Keratinocyte (primary cell): Measurements from ENCODE around the gene TPGS1. TPM values are rescaled to one million over a fixed set of nuclear protein-coding genes. Genes with fewer than 3 reads are reported as not detected.
A peak's percentile ranks its signal among the peaks of the same experiment; 100 is the strongest.

Experiments
- DNase-seq: peaks from one replicate; pipeline ENCODE4 v3.0.0-alpha.2; 2011; ENCODE audit warnings: low read depth, missing footprints, low spot score
- FAIRE-seq: peaks from 2 replicates; lab custom pipeline; 2011; peaks lifted over from hg19 to GRCh38; lab: Jason Lieb, UNC
- H2AFZ ChIP-seq: 2 replicates; pipeline ENCODE4 v1.6.0; 2012; ENCODE audit warnings: low read length, control low read depth, inconsistent platforms; ENCODE audit not compliant: control insufficient read depth
- H3K27ac ChIP-seq: 2 replicates; pipeline ENCODE4 v1.5.1; 2011; ENCODE audit warnings: low read length; ENCODE audit not compliant: control insufficient read depth, insufficient read depth
- H3K27me3 ChIP-seq: 3 replicates; pipeline ENCODE4 v1.6.0; 2011; ENCODE audit warnings: low read length; ENCODE audit not compliant: control insufficient read depth, insufficient read depth; ENCODE audit errors: extremely low read depth
- H3K36me3 ChIP-seq, 2 experiments: 2 replicates in 1 of 2; 3 replicates in 1 of 2; pipeline ENCODE4 v1.5.1; 2011; ENCODE audit warnings: low read length in 2 of 2, mild to moderate bottlenecking in 1 of 2; ENCODE audit not compliant: control insufficient read depth in 2 of 2, insufficient read depth in 2 of 2; ENCODE audit errors: extremely low read depth in 1 of 2
- H3K4me1 ChIP-seq: 3 replicates; pipeline ENCODE4 v1.5.1; 2011; ENCODE audit warnings: low read length; ENCODE audit not compliant: control insufficient read depth, insufficient read depth; ENCODE audit errors: extremely low read depth
- H3K4me2 ChIP-seq: 3 replicates; pipeline ENCODE4 v1.6.0; 2011; ENCODE audit warnings: low read depth, low read length; ENCODE audit not compliant: control insufficient read depth, insufficient read depth; ENCODE audit errors: extremely low read depth
- H3K4me3 ChIP-seq, 3 experiments: fragments of 200-600 bp in 1 of 3; sonication (generic) in 1 of 3; 2 replicates in 2 of 3; 3 replicates in 1 of 3; pipeline ENCODE4 v1.5.1; 2011 to 2016; ENCODE audit warnings: low read length in 3 of 3, mild to moderate bottlenecking in 3 of 3, control low read depth in 2 of 3, inconsistent platforms in 1 of 3, low read depth in 1 of 3, mixed read lengths in 1 of 3, mixed run types in 1 of 3, moderate library complexity in 1 of 3; ENCODE audit not compliant: control insufficient read depth in 2 of 3, insufficient read depth in 2 of 3; ENCODE audit errors: extremely low read depth in 1 of 3
- H3K79me2 ChIP-seq: 2 replicates; pipeline ENCODE4 v1.6.0; 2012; ENCODE audit warnings: low read length; ENCODE audit not compliant: control insufficient read depth, insufficient read depth
- H3K9ac ChIP-seq: 3 replicates; pipeline ENCODE4 v1.6.0; 2011; ENCODE audit warnings: low read length; ENCODE audit not compliant: control insufficient read depth, insufficient read depth; ENCODE audit errors: extremely low read depth
- H3K9me1 ChIP-seq: 3 replicates; pipeline ENCODE4 v1.6.0; 2011; ENCODE audit warnings: low read length; ENCODE audit not compliant: control insufficient read depth, insufficient read depth; ENCODE audit errors: extremely low read depth
- H3K9me3 ChIP-seq: 2 replicates; pipeline ENCODE4 v1.5.1; 2012; ENCODE audit warnings: low read depth, low read length; ENCODE audit not compliant: control insufficient read depth
- H4K20me1 ChIP-seq: 3 replicates; pipeline ENCODE4 v1.6.0; 2011; ENCODE audit warnings: low read length; ENCODE audit not compliant: control insufficient read depth, insufficient read depth; ENCODE audit errors: extremely low read depth
- CTCF ChIP-seq, 3 experiments: IDR thresholded peaks in 1 of 3; conservative IDR thresholded peaks in 1 of 3; optimal IDR thresholded peaks in 1 of 3; 2 replicates in 2 of 3; 3 replicates in 1 of 3; pipeline versions ENCODE3 to v1.5.1; 2011; ENCODE audit warnings: low read length in 3 of 3, mild to moderate bottlenecking in 3 of 3, moderate library complexity in 2 of 3, control low read depth in 1 of 3, inconsistent platforms in 1 of 3; ENCODE audit not compliant: insufficient read depth in 2 of 3; ENCODE audit errors: extremely low read depth in 1 of 3
- EZH2 ChIP-seq: IDR thresholded peaks from one replicate; pipeline ENCODE4 v1.6.1; 2012; ENCODE audit warnings: inconsistent platforms, mild to moderate bottlenecking, low read length, moderate library complexity
- dilution Hi-C: fragments of 300-500 bp; cut with MboI; formaldehyde crosslinking; loops from one replicate; pipeline ENCODE4 v1.7.0; 2020; ENCODE audit warnings: low sequenced_read_pairs; ENCODE audit not compliant: extremely low pct_ligation_motif_present
- polyA plus RNA-seq, 5 experiments: library from polyadenylated mRNA; depleted of rRNA in 3 of 5; stranded (reverse) in 3 of 5; stranded (forward) in 1 of 5; unstranded in 1 of 5; fragments of >200 nt; gene quantifications; 1 replicate in 1 of 5; 2 replicates in 3 of 5; 3 replicates in 1 of 5; pipeline versions ENCODE4 v1.2.1 to v1.2.3, GENCODE V29; 2011 to 2012; ENCODE audit warnings: missing spikeins in 2 of 5, low read depth in 1 of 5, low replicate concordance in 1 of 5

Gene TPGS1
- polyA plus RNA-seq, 1 donor (not counting 4 experiments of a cell fraction or from before 2014, with no cell fraction given), result 1.4 TPM

GRCh38 chr19:517721-518597, 10.7 kb downstream of the TPGS1 start:
- H3K36me3 ChIP-seq, result peaks cover 2% of the 10 kb centered on the region in 2 experiments
- H3K27ac ChIP-seq, result no peak overlapping the region
- H2AFZ ChIP-seq, result no peak overlapping the region
- H3K9me3 ChIP-seq, result no peaks in the 10 kb centered on the region
- no peaks in the 10 kb centered on the region for H3K9me1 ChIP-seq
- no peaks in the 10 kb centered on the region for H3K4me1 ChIP-seq
- FAIRE-seq (no peak), DNase-seq (no peak)
- H3K79me2 ChIP-seq, result no peaks in the 10 kb centered on the region
- H3K4me2 ChIP-seq, result no peak overlapping the region
- dilution Hi-C loops, result no loop called here
- no peaks in the 10 kb centered on the region for H3K27me3 ChIP-seq
- H3K9ac ChIP-seq, result no peak overlapping the region
- no peaks in the 10 kb centered on the region for H4K20me1 ChIP-seq
- no peak overlapping the region for H3K4me3 ChIP-seq
- TF ChIP-seq CTCF (optimal IDR thresholded peaks at IDR 0.05 in 1 of 3, IDR thresholded peaks at IDR 0.05 in 1 of 3, conservative IDR thresholded peaks at IDR 0.05 in 1 of 3; ENCODE audit: extremely low read depth in 1 of 3, insufficient read depth in 2 of 3, low read length in 3 of 3), result no peak

- FAIRE-seq (no peak), DNase-seq (no peak)
- Histone ChIP-seq H3K9me3 (no peaks in the 10 kb centered on the region), H3K4me1 (no peaks in the 10 kb centered on the region), H3K4me3 (no peak overlapping the region), H3K27me3 (no peaks in the 10 kb centered on the region), H3K4me2 (no peak overlapping the region), H3K36me3 (peaks cover 2% of the 10 kb centered on the region in 2 experiments), H3K9me1 (no peaks in the 10 kb centered on the region), H4K20me1 (no peaks in the 10 kb centered on the region), H2AFZ (no peak overlapping the region), H3K9ac (no peak overlapping the region), H3K79me2 (no peaks in the 10 kb centered on the region), H3K27ac (no peak overlapping the region)
- dilution Hi-C loops, result no loop called here
- TF ChIP-seq EZH2 (no peak), CTCF (optimal IDR thresholded peaks at IDR 0.05 in 1 of 3, IDR thresholded peaks at IDR 0.05 in 1 of 3, conservative IDR thresholded peaks at IDR 0.05 in 1 of 3; ENCODE audit: extremely low read depth in 1 of 3, insufficient read depth in 2 of 3, low read length in 3 of 3) (peak in 2 of 3 experiments; percentile 29 to 68)
Measured at GRCh38 chr19:518598-519231, 11.4 kb downstream of the TPGS1 start.
